Activated T-helper 1 cell treated with Interleukin-2 at 50 U/mL for 16 hours (primary cell): Measurements from ENCODE around the gene NRP1.
"Not testable (repeated sequence)": the region's sequence is repeated elsewhere in the genome, so short reads cannot be mapped to it uniquely, and the experiment has no call there.

Experiments
- DNase-seq: peaks from one replicate; pipeline ENCODE4 v3.0.0-alpha.2; 2020; ENCODE audit warnings: low read depth

Gene NRP1

GRCh38 chr10:33334153-33334804 is at the start of gene NRP1:
NRP1 (minus strand) TSS chr10:33334667; CDS start chr10:33334382, 285 bp downstream.
- no peak for DNase-seq

- DNase-seq: not testable (repeated sequence)
Measured at GRCh38 chr10:33384201-33384600, 49.7 kb upstream of the NRP1 start.

DNA sequence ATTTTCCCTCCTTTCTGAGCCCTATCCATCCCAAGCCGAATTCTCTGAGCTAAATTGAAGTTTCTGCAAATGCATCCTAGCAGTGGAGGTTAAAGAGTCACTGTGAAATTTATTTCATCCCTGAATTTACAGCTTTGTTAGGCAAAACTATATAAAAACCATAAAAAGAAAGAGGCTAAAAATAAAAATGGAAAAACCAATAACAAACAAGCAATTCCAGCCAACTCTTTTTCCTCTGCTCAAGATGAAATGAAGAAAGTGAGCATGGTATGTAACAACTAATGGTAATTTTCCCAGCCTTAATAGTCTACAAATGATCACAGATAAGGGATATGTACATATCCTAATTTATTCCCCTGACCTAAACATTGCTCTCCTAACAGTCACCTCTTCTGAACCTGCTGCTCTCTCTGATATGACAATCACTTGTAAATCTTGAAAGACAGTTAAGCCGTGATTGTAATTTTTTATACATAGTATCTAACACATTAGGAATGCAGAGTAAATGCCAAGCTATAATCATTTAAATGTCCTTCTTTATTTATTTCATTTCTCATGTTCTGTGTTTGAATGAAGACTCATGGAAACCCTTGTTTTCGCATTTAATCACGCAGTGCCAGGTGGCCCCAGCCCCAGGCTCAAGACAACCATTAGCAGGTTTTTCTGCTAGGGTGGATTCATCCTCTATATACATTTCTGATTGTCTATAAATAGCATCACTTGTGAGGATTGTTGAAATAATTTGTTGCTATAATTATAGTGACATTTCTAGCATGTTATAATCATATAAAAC is 48.6 kb upstream of the NRP1 start:
- no peak for DNase-seq

GRCh38 chr10:33382216-33382600 is 47.7 kb upstream of the NRP1 start:
- DNase-seq: no peak

- DNase-seq: no peak
Measured at GRCh38 chr10:33381451-33382215, 47.2 kb upstream of the NRP1 start.

DNA sequence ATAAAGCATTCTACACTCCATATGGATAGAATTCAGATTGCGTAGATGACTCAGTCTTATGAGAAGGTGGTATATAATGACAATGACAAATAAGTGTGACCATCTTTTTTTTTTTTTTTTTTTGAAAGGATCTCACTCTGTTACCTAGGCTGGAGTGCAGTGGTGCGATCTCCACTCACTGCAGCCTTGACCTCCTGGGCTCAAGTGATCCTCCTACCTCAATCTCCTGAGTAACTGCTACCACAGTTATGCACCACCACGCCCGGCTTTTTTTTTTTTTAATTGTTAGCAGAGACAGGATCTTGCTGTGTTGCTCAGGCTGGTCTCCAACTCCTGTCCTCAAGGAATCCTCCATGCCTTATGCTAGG is 43.2 kb upstream of the NRP1 start:
- DNase-seq: no peak

GRCh38 chr10:33376976-33377657 is 42.6 kb upstream of the NRP1 start:
- no peak for DNase-seq

DNA sequence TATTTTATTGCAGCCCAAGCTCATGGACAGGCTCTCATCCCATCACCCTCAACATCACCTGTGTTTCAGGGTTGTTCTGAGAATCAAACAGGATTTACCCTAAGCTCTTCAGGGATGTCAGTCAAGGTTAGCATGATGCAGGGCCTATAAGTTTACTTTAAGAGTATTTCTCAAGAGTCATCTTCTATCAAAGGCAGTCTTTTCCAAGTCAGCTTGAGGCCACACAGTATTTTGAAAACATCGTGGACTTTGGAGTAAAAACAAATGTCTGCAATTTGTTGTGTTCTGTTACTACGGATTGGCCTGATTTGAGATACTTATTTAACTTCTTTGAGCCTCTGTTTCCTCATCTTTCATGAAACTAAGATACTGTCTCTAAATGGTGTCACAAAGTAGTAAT is 42.0 kb upstream of the NRP1 start:
- no peak for DNase-seq

DNA sequence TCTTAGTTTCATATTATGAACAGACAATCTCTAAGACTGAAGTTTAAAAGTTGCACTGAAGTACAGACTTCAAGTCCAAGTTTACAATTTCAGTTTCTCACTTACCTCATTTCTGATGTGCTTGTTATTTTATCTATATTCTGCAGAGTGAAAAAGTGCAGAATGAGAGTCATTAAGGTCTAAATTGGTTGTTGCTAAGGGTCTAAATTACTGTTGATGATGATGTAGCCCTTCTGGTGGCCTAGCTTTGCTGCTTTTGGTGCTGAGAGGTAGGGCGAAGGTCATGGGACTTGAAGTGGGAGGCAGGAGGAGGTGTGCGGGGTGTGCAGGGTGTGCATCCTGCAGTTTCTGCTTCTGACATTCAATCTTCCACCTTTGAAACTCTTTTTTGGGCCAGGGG is 38.8 kb upstream of the NRP1 start:
- DNase-seq: no peak

- no peak for DNase-seq
Measured at GRCh38 chr10:33371234-33371633, 36.8 kb upstream of the NRP1 start.

- no peak for DNase-seq
Measured at GRCh38 chr10:33370434-33370930, 36.0 kb upstream of the NRP1 start.

GRCh38 chr10:33368086-33368485 is 33.6 kb upstream of the NRP1 start:
- DNase-seq: no peak

GRCh38 chr10:33365871-33366411 is 31.5 kb upstream of the NRP1 start:
- DNase-seq: no peak

DNA sequence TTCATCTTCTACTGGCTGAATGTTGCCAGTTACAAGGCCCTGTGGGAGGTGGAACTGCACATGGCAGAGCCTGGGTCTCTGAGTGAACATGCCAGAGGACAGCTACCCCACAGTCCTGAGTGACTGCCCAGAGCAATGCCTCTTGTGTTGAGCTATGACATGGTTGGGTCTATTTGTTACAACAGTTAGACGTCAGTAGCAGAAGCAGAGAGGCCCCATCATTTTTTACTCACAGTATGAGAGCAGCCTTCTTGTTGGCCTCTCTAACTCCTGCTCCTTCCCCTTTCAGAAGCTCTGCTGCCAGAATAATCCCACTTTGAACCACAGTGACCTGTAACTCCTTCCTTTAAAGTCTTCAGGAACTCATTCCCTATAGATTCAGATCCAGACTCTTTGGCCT is 30.8 kb upstream of the NRP1 start:
- DNase-seq: no peak

DNA sequence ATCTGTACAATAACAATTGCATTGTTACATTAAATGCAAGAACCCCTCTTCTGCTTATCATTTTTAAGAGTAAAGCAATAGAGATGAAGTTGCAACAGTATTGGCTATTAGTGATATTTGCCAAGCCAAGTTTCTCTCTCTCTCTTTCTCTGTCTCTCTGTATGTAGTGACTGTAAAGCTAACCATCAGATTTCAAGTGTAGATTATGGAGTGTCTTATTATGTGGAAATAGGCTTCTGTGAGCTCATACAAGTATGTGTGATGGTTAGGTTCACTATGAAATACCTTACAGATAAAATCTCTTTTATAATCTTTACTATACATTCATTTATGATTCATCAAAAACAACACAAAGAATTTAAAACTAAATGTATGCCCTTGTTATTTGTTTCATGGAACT is 28.6 kb upstream of the NRP1 start:
- no peak for DNase-seq

DNA sequence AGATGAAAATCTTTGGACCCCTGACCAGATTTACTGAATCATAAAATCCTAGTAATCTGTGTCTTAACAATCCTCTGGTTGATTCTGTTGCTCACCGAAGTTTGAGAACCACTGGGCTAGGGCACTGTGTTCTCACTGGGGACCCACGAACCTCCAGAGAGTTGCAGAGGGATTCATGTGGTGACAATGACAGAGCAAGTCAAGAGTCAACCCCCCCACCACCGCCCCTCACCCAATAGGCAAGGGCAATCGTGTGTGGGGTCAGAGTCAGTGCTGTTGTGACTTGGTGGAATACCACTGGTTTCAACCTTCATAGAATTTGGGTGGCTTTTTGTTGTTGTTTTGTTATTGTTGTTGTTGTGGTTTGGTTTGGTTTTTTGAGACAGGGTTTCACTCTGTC is 23.5 kb upstream of the NRP1 start:
- no peak for DNase-seq

DNA sequence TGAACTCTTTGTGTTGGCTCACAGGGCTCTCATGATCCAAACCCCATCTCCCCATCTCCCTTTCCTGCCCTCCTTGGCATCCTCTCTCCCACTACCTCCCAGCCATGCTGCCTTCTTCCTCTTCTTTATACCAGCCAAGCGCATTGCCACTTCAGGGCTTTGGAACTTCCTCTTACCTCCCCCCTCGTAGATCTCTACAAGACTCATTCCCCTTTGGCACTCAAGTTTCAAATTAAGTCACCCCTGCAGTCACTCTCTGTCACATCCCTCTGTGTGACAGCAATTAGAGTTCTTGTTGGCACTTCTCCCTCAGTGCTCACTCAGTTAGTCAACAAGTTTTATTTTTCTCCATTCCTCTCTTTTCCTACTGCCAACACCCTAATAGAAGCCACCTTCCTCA is 20.8 kb upstream of the NRP1 start:
- DNase-seq: no peak

DNA sequence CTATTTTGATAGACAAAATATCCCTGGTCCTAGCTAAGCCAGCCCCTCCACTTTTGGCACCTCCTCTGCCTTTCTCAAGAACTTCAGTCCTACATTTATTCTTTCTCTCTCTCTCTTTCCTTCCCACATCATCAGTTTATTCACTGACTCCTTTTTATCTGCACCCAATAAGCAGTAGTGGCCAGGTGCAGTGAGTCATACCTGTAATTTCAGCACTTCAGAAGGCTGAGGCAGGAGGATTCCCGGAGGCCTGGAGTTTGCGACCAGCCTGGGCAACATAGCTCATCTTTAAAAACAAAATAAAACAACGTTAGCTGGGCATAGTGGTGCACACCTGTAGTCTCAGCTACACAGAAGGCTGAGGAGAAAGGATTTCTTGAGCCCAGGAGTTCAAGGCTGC is 19.4 kb upstream of the NRP1 start:
- DNase-seq: no peak

GRCh38 chr10:33353334-33353733 is 18.9 kb upstream of the NRP1 start:
- no peak for DNase-seq

DNA sequence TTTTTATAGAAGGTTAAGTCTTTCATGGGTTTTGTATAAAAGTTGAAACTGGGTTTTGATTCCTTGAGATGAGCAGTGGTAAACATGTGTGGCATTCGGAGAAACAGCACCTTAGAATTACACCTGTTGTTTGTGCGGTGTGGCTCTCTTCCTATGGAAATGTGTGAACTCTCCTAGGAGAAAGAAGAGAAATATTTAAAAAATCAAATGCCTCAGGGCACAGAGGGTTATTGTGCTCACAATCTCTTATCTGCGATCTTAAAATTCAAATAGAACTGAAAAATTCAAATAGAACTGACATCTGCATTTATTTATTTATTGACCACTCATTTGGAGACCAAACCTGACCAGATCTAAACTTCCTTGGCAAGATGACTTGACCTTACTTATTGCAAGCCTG is 18.1 kb upstream of the NRP1 start:
- DNase-seq: no peak

- DNase-seq: no peak
Measured at GRCh38 chr10:33352175-33352574, 17.7 kb upstream of the NRP1 start.

- DNase-seq: no peak
Measured at GRCh38 chr10:33350041-33350440, 15.6 kb upstream of the NRP1 start.
